ENCODE data around the gene RIT2.

RIT2 gene

DNA sequence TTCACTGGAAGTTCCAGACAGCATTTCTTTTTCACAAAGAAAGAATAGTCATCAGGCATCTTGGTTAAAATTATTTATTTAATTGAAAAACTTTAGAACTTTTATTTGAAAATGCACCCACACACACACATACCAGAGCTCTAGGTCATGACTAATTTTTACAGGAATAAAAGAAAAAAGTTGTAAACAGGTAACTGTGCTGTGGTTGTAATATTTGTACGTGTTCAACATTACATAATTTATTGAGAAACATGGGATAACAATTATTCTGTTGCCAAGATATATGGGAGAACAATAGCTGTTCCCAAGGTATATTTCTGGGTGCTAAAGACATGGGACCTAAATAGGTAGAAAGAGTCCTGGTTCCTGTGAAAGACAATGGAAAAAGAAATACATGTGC is 104.9 kb downstream of the RIT2 start:
- DNase-seq (ENCODE audit: low spot score): no peak

DNA sequence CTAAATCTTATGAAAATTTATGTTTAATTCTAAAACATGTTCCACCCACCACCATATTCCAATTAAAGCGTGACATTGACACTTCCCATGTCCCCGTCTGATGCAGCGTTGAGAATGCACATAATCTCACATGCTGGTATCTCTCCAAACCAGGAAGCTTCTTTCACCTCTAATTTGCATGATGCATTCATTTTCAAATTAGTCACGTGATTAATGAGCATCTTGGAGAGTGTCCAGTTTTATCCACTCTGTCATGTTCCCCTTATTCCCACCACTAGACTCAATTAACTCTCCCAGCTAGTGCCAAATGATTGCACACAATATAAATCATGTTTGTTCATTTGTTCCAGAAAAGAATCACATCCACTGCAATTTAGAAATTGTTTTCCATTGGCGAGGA is 105.8 kb downstream of the RIT2 start:
- DNase-seq (ENCODE audit: low spot score): no peak

GRCh38 chr18:43007365-43007764 is 108.1 kb downstream of the RIT2 start:
- DNase-seq (ENCODE audit: low spot score): no peak

- DNase-seq (ENCODE audit: low spot score): no peak
Measured at GRCh38 chr18:43004421-43004820, 111.1 kb downstream of the RIT2 start.

DNA sequence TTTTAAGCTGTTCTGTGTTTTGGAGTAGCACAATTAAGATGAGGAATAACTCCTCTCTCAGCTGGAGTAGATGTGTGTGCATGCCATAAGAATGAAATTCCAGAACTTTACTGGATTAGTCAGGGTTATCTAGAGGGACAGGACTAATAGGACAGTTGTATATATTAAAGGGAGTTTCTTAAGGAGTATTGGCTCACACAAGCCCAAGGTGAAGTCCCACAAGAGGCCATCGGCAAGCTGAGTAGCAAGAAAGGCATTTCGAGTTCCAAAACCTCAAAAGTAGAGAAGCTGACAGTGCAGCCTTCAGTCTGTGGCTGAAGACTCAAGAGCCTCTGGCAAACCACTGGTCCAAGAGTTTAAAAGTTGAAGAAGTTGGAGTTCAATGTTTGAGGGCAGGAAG is 113.7 kb downstream of the RIT2 start:
- DNase-seq (ENCODE audit: low spot score): no peak

GRCh38 chr18:42996824-42997223 is 118.7 kb downstream of the RIT2 start:
- no peak for DNase-seq (ENCODE audit: low spot score)

- no peak for DNase-seq (ENCODE audit: low spot score)
Measured at GRCh38 chr18:42980426-42980825, 135.1 kb downstream of the RIT2 start.

- no peak for DNase-seq (ENCODE audit: low spot score)
Measured at GRCh38 chr18:42977982-42978637, 137.4 kb downstream of the RIT2 start.

GRCh38 chr18:42976869-42977590 is 138.5 kb downstream of the RIT2 start:
- no peak for DNase-seq (ENCODE audit: low spot score)

- no peak for DNase-seq (ENCODE audit: low spot score)
Measured at GRCh38 chr18:42969366-42969765, 146.1 kb downstream of the RIT2 start.

GRCh38 chr18:42961298-42961697 is 154.2 kb downstream of the RIT2 start:
- DNase-seq (ENCODE audit: low spot score): no peak

- no peak for DNase-seq (ENCODE audit: low spot score)
Measured at GRCh38 chr18:42959528-42959927, 156.0 kb downstream of the RIT2 start.

DNA sequence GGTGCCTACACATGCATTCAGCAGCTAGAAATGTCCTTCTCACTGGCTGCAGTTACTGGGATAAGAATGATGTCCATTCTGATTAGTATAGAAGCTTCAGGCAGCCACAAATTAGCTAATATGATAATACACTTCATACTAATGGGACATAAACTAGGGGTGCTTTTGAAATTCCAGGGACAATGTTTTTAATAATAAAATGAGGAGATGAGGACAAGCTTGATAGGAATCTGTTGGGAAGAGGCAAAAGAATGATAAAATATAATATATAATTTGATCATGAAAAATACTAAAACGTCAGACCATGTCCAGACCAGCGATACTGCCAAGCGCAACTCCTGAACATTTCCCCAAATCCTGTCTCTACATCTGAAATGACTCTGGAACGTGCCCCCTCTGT is 157.1 kb downstream of the RIT2 start:
- no peak for DNase-seq (ENCODE audit: low spot score)

DNA sequence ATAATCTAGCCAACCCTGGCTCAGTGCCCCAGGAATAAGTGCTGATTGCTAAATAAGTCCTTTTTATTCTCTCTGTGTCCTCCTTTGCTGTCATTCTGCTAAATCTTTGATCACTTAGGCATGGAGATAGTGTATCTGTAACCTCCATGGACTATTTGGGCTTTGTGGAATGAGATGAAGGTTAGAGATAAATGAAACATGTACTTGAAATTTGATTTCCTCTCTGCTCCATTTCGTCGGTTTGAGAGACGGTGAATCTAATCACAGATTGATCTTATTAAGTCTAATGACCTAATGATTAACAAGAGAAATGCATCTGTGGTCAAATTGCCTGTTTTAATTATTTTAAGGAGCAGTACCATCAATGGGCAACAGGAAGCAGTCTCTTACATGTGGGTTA is 159.2 kb downstream of the RIT2 start:
- no peak for DNase-seq (ENCODE audit: low spot score)

DNA sequence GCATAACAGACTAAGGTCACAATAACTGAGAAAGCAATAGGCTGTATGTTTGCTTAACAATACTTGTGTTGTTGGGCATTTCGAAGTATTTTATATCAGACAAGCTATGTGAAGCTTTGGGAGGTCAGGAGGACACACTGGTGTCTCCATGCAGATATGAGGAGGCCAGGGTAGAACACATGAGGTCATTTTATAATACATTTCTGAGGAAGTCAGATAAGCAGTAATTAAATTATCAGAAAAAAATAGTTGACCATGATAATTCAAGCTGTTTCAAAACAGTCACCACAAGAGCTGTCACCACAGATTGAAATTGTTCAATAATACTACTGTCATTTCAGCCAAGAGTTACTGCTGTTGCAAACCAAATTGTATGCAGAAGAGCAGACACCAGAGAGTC is 160.6 kb downstream of the RIT2 start:
- no peak for DNase-seq (ENCODE audit: low spot score)

DNA sequence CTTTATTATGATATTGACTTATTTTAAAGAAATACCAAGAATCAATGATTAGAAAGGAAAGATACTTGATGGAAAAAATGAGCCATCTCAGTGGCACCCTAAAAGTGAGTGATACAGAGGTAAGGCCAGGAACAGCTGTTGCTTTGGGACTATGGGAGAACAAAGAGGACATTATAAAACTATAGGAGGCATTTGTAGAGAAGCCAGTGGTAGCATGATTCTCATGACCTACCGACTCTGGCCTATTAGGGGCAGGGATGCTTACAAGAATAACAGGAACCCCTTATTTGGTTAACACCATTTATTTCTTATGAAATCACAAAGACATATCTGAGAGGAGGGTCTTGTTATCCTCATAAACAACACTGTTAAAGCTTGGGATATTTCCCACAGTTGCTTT is 162.2 kb downstream of the RIT2 start:
- no peak for DNase-seq (ENCODE audit: low spot score)

DNA sequence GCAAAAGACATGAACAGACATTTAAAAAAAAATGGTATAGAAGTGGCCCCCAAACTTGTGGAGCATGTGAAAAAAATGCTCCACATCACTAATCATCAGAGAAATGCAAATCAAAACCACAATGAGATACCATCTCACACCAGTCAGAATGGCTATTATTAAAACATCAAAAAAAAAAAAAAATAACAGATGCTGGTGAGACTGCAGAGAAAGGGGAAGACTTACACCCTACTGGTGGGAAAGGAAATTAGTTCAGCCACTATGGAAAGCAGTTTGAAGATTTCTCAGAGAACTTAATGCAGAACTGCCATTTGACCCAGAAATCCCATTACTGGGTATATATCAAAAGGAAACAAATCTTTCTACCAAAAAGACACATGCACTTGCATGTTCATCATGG is 164.8 kb downstream of the RIT2 start:
- no peak for DNase-seq (ENCODE audit: low spot score)

DNA sequence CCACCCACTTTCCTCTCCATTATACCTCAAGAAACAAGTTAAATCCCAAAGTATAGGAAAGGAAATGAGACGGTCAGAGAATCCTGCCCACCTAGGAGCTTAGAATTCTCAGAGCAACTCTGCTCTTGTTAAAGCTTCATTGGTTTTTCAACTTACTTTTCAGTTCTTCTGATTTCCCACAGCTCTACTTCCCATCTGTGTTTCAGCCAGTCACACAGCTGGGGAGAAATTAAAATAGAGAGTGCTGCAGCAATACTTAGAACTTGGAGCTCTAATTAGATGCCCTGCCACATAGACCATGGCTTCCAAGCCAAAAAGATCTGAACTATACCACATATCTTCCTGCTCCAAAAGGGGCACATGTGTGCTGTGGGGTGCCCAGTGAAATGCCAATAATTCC is 166.7 kb downstream of the RIT2 start:
- DNase-seq (ENCODE audit: low spot score): no peak

GRCh38 chr18:42941860-42942259 is 173.6 kb downstream of the RIT2 start:
- no peak for DNase-seq (ENCODE audit: low spot score)

DNA sequence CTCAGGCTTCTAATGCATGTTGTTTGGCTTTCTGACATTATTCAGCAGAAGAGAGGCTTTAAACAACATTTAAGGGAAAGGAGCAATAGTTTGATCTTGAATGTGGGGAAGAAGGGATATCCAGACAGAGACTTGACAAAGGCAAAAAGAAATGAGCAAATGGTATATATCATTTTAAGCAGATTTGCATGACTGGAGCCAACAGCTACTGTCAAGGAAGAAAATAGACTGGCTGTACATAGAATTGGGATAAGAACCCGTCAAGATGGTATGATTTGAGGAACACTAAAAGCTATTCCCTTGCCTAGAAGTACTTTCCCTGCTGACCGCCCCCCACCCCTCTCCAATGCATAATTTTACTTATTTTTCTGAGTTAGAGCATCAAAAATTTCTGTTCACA is 174.5 kb downstream of the RIT2 start:
- DNase-seq (ENCODE audit: low spot score): no peak

- no peak for DNase-seq (ENCODE audit: low spot score)
Measured at GRCh38 chr18:42937436-42937835, 178.0 kb downstream of the RIT2 start.

- no peak for DNase-seq (ENCODE audit: low spot score)
Measured at GRCh38 chr18:42936289-42936688, 179.2 kb downstream of the RIT2 start.

DNA sequence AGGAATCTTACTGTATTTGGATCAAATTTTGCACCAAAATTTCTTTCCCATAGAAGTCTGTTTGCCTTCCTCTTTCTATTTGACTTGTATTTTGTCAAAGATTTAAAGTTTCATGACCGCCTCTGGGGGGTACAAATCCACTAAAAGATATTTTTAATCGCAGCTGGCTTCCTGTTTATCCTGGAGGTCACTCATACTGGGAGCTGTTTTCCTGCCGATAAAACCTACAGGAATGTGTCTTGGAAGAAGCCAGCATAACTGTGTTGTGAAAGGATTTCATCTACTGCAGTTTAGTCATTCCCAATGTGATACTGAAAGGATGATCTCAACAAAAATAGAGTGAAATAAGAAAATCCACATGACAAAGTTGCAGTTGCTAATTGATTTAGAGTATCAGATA is 184.0 kb downstream of the RIT2 start:
- DNase-seq (ENCODE audit: low spot score): no peak

DNA sequence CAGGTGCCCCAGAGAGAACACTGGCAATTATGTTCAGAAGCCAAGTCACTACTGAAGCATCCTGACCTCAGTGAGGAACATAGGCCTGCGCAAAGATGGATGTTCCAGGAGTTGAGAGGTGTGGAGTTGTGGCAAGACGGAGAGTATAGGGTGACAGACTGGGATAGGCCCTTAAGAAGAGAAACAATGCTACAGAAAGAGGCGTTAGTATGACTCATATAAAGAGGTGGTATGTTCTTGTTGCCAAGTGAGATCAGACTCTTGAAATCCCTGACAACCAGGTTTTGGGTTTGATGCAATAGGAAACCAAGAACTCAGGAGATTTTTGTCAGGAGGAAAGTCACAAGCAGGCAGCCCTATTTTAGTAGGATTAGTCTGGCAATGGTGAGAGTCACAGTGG is 185.6 kb downstream of the RIT2 start:
- no peak for DNase-seq (ENCODE audit: low spot score)

Measured in left forelimb (tissue), 1 donor.